ENCODE data around the gene CMKLR1.

Gene CMKLR1

GRCh38 chr12:108370415-108370814 is 31.3 kb upstream of the CMKLR1 start:
- peaks cover 4% of the 10 kb centered on the region for H3K27me3 Mint-ChIP-seq

GRCh38 chr12:108369736-108370396 is 30.8 kb upstream of the CMKLR1 start:
- Mint-ChIP-seq H3K27me3 (peaks cover 4% of the 10 kb centered on the region), H3K36me3 (ENCODE audit: low read depth) (peaks cover 2% of the 10 kb centered on the region), H3K27ac (no peak overlapping the region), H3K9me3 (peaks cover 19% of the 10 kb centered on the region), H3K4me3 (no peak overlapping the region), H3K4me1 (no peaks in the 10 kb centered on the region)
- ATAC-seq (no peak), DNase-seq (no peak)

More at GRCh38 chr12:108370415-108370814, 31.3 kb upstream of the CMKLR1 start:
- Mint-ChIP-seq H3K36me3 (ENCODE audit: low read depth) (peaks cover 2% of the 10 kb centered on the region), H3K27ac (no peak overlapping the region), H3K9me3 (peaks cover 19% of the 10 kb centered on the region), H3K4me1 (no peaks in the 10 kb centered on the region), H3K4me3 (no peak overlapping the region)
- ATAC-seq (no peak), DNase-seq (no peak)

- no peak overlapping the region for H3K4me3 Mint-ChIP-seq
- no peak overlapping the region for H3K27ac Mint-ChIP-seq
These were observed 29.0 kb upstream of the CMKLR1 start for GRCh38 chr12:108368089-108368488.

GRCh38 chr12:108367436-108367835 is 28.3 kb upstream of the CMKLR1 start:
- no peak overlapping the region for H3K27ac Mint-ChIP-seq
- peaks cover 3% of the 10 kb centered on the region for H3K27me3 Mint-ChIP-seq
- ATAC-seq (no peak), DNase-seq (no peak)
- no peaks in the 10 kb centered on the region for H3K4me1 Mint-ChIP-seq
- no peaks in the 10 kb centered on the region for H3K36me3 Mint-ChIP-seq (ENCODE audit: low read depth)
- H3K4me3 Mint-ChIP-seq = no peak overlapping the region
- peaks cover under 1% of the 10 kb centered on the region for H3K9me3 Mint-ChIP-seq

More at GRCh38 chr12:108368089-108368488, 29.0 kb upstream of the CMKLR1 start:
- DNase-seq (no peak), ATAC-seq (no peak)
- H3K9me3 Mint-ChIP-seq = peaks cover 6% of the 10 kb centered on the region
- H3K4me1 Mint-ChIP-seq = no peaks in the 10 kb centered on the region
- peaks cover 2% of the 10 kb centered on the region for H3K36me3 Mint-ChIP-seq (ENCODE audit: low read depth)
- peaks cover 4% of the 10 kb centered on the region for H3K27me3 Mint-ChIP-seq

- H3K36me3 Mint-ChIP-seq (ENCODE audit: low read depth) = no peaks in the 10 kb centered on the region
- H3K4me1 Mint-ChIP-seq = peaks cover 4% of the 10 kb centered on the region
- no peak overlapping the region for H3K4me3 Mint-ChIP-seq
- peaks cover 3% of the 10 kb centered on the region for H3K27me3 Mint-ChIP-seq
- H3K27ac Mint-ChIP-seq = no peak overlapping the region
- DNase-seq (no peak), ATAC-seq (no peak)
- H3K9me3 Mint-ChIP-seq = no peaks in the 10 kb centered on the region
These were observed 26.2 kb upstream of the CMKLR1 start for GRCh38 chr12:108365324-108365723.

GRCh38 chr12:108364879-108365278 is 25.8 kb upstream of the CMKLR1 start:
- no peaks in the 10 kb centered on the region for H3K36me3 Mint-ChIP-seq (ENCODE audit: low read depth)
- DNase-seq (no peak), ATAC-seq (no peak)
- peaks cover 5% of the 10 kb centered on the region for H3K4me1 Mint-ChIP-seq
- no peaks in the 10 kb centered on the region for H3K9me3 Mint-ChIP-seq
- H3K27ac Mint-ChIP-seq = no peak overlapping the region
- H3K27me3 Mint-ChIP-seq = peaks cover 3% of the 10 kb centered on the region
- H3K4me3 Mint-ChIP-seq = no peak overlapping the region

- no peak for ATAC-seq
- Mint-ChIP-seq H3K9me3 (no peaks in the 10 kb centered on the region), H3K4me3 (no peak overlapping the region)
These were observed 24.5 kb upstream of the CMKLR1 start for GRCh38 chr12:108363565-108363964.

GRCh38 chr12:108363165-108363564 is 24.1 kb upstream of the CMKLR1 start:
- Mint-ChIP-seq H3K9me3 (no peaks in the 10 kb centered on the region), H3K36me3 (ENCODE audit: low read depth) (no peaks in the 10 kb centered on the region), H3K27ac (no peak overlapping the region), H3K4me3 (no peak overlapping the region), H3K4me1 (peaks cover 5% of the 10 kb centered on the region), H3K27me3 (peaks cover 3% of the 10 kb centered on the region)
- no peak for ATAC-seq
- no peak for DNase-seq

More at GRCh38 chr12:108363565-108363964, 24.5 kb upstream of the CMKLR1 start:
- Mint-ChIP-seq H3K4me1 (peaks cover 5% of the 10 kb centered on the region), H3K36me3 (ENCODE audit: low read depth) (no peaks in the 10 kb centered on the region), H3K27me3 (peaks cover 3% of the 10 kb centered on the region), H3K27ac (no peak overlapping the region)
- no peak for DNase-seq

- ATAC-seq (no peak), DNase-seq (no peak)
- no peaks in the 10 kb centered on the region for H3K36me3 Mint-ChIP-seq (ENCODE audit: low read depth)
- H3K4me3 Mint-ChIP-seq = no peak overlapping the region
- peaks cover 5% of the 10 kb centered on the region for H3K27me3 Mint-ChIP-seq
- H3K9me3 Mint-ChIP-seq = no peaks in the 10 kb centered on the region
- H3K4me1 Mint-ChIP-seq = peaks cover 5% of the 10 kb centered on the region
- no peak overlapping the region for H3K27ac Mint-ChIP-seq
These were observed 22.5 kb upstream of the CMKLR1 start for GRCh38 chr12:108361606-108362005.

- Mint-ChIP-seq H3K9me3 (no peaks in the 10 kb centered on the region), H3K4me1 (peaks cover 5% of the 10 kb centered on the region), H3K4me3 (no peak overlapping the region), H3K27ac (no peak overlapping the region), H3K27me3 (peaks cover 5% of the 10 kb centered on the region), H3K36me3 (ENCODE audit: low read depth) (no peaks in the 10 kb centered on the region)
- DNase-seq = no peak
- ATAC-seq = no peak
These were observed 21.4 kb upstream of the CMKLR1 start for GRCh38 chr12:108360487-108360886.

GRCh38 chr12:108360057-108360456 is 20.9 kb upstream of the CMKLR1 start:
- Mint-ChIP-seq H3K4me3 (no peak overlapping the region), H3K9me3 (no peaks in the 10 kb centered on the region), H3K27ac (no peak overlapping the region), H3K27me3 (peaks cover 5% of the 10 kb centered on the region), H3K4me1 (peaks cover 5% of the 10 kb centered on the region), H3K36me3 (ENCODE audit: low read depth) (no peaks in the 10 kb centered on the region)
- DNase-seq = no peak
- ATAC-seq = no peak

GRCh38 chr12:108358580-108358965 is 19.5 kb upstream of the CMKLR1 start:
- no peak overlapping the region for H3K27ac Mint-ChIP-seq
- no peak for DNase-seq

GRCh38 chr12:108357834-108358579 is 18.9 kb upstream of the CMKLR1 start:
- ATAC-seq = no peak

More at GRCh38 chr12:108358580-108358965, 19.5 kb upstream of the CMKLR1 start:
- Mint-ChIP-seq H3K4me1 (peaks cover 5% of the 10 kb centered on the region), H3K36me3 (ENCODE audit: low read depth) (no peaks in the 10 kb centered on the region), H3K27me3 (peaks cover 5% of the 10 kb centered on the region), H3K9me3 (no peaks in the 10 kb centered on the region), H3K4me3 (no peak overlapping the region)
- ATAC-seq = no peak

GRCh38 chr12:108356835-108357806 is 18.0 kb upstream of the CMKLR1 start:
- H3K27ac Mint-ChIP-seq = no peak overlapping the region
- no peak overlapping the region for H3K4me3 Mint-ChIP-seq
- DNase-seq (no peak), ATAC-seq (no peak)
- H3K36me3 Mint-ChIP-seq (ENCODE audit: low read depth) = no peaks in the 10 kb centered on the region
- H3K4me1 Mint-ChIP-seq = peaks cover 5% of the 10 kb centered on the region
- no peaks in the 10 kb centered on the region for H3K9me3 Mint-ChIP-seq
- H3K27me3 Mint-ChIP-seq = peaks cover 5% of the 10 kb centered on the region

More at GRCh38 chr12:108357834-108358579, 18.9 kb upstream of the CMKLR1 start:
- no peak overlapping the region for H3K4me3 Mint-ChIP-seq
- peaks cover 5% of the 10 kb centered on the region for H3K4me1 Mint-ChIP-seq
- no peak overlapping the region for H3K27ac Mint-ChIP-seq
- H3K9me3 Mint-ChIP-seq = no peaks in the 10 kb centered on the region
- H3K36me3 Mint-ChIP-seq (ENCODE audit: low read depth) = no peaks in the 10 kb centered on the region
- DNase-seq = no peak
- H3K27me3 Mint-ChIP-seq = peaks cover 8% of the 10 kb centered on the region
